Measurements from ENCODE around the gene NAPSA. TPM values are rescaled to one million over a fixed set of nuclear protein-coding genes. Genes with fewer than 3 reads are reported as not detected.
A peak's percentile ranks its signal among the peaks of the same experiment; 100 is the strongest.

The NAPSA gene
- total RNA-seq, 1 donor from 2014 or later: 2.3 TPM

- Mint-ChIP-seq H3K4me1 (ENCODE audit: unreplicated experiment) (peaks cover 26% of the 10 kb centered on the region), H3K27me3 (peaks cover 47% of the 10 kb centered on the region), H3K27ac (no peak overlapping the region), H3K9me3 (no peaks in the 10 kb centered on the region), H3K36me3 (no peaks in the 10 kb centered on the region), H3K4me3 (no peak overlapping the region)
- no peak for DNase-seq (ENCODE audit: extremely low spot score, unreplicated experiment)
- peak; percentile 51 for TF ChIP-seq CTCF (conservative IDR thresholded peaks at IDR 0.05)
Observed at GRCh38 chr19:50328224-50328872, 37.1 kb downstream of the NAPSA start.

GRCh38 chr19:50327461-50328223, 37.8 kb downstream of the NAPSA start:
- Mint-ChIP-seq H3K27ac (peak overlapping the region; percentile 74), H3K4me1 (ENCODE audit: unreplicated experiment) (peaks cover 26% of the 10 kb centered on the region), H3K9me3 (no peaks in the 10 kb centered on the region), H3K36me3 (no peaks in the 10 kb centered on the region), H3K27me3 (peaks cover 46% of the 10 kb centered on the region), H3K4me3 (peak overlapping the region; percentile 84)
- no peak for DNase-seq (ENCODE audit: extremely low spot score, unreplicated experiment)
- TF ChIP-seq CTCF (conservative IDR thresholded peaks at IDR 0.05): no peak

GRCh38 chr19:50327013-50327412, 38.4 kb downstream of the NAPSA start:
- DNase-seq (ENCODE audit: extremely low spot score, unreplicated experiment): no peak
- Mint-ChIP-seq H3K36me3 (no peaks in the 10 kb centered on the region), H3K27ac (peak overlapping the region; percentile 74), H3K4me3 (peak overlapping the region; percentile 84), H3K27me3 (peaks cover 41% of the 10 kb centered on the region), H3K4me1 (ENCODE audit: unreplicated experiment) (peaks cover 26% of the 10 kb centered on the region), H3K9me3 (no peaks in the 10 kb centered on the region)
- TF ChIP-seq CTCF (conservative IDR thresholded peaks at IDR 0.05): no peak

- DNase-seq (ENCODE audit: extremely low spot score, unreplicated experiment): no peak
- peaks cover 26% of the 10 kb centered on the region for H3K4me1 Mint-ChIP-seq (ENCODE audit: unreplicated experiment)
- H3K4me3 Mint-ChIP-seq: peak overlapping the region; percentile 79
- H3K27me3 Mint-ChIP-seq: peaks cover 37% of the 10 kb centered on the region
- H3K27ac Mint-ChIP-seq: no peak overlapping the region
- no peaks in the 10 kb centered on the region for H3K9me3 Mint-ChIP-seq
- no peak for TF ChIP-seq CTCF (conservative IDR thresholded peaks at IDR 0.05)
- no peaks in the 10 kb centered on the region for H3K36me3 Mint-ChIP-seq
Observed at GRCh38 chr19:50326101-50326664, 39.3 kb downstream of the NAPSA start.

GRCh38 chr19:50325310-50326100, 39.9 kb downstream of the NAPSA start:
- peaks cover 25% of the 10 kb centered on the region for H3K4me1 Mint-ChIP-seq (ENCODE audit: unreplicated experiment)
- H3K27me3 Mint-ChIP-seq: peaks cover 37% of the 10 kb centered on the region

More at GRCh38 chr19:50325310-50326100, 39.9 kb downstream of the NAPSA start:
- H3K9me3 Mint-ChIP-seq: no peaks in the 10 kb centered on the region
- peak; percentile 93 for DNase-seq (ENCODE audit: extremely low spot score, unreplicated experiment)
- no peaks in the 10 kb centered on the region for H3K36me3 Mint-ChIP-seq
- peak overlapping the region; percentile 50 for H3K27ac Mint-ChIP-seq
- TF ChIP-seq CTCF (conservative IDR thresholded peaks at IDR 0.05): no peak
- H3K4me3 Mint-ChIP-seq: peak overlapping the region; percentile 79
